Measurements from ENCODE around the gene PRSS56.
A peak's percentile ranks its signal among the peaks of the same experiment; 100 is the strongest.

PRSS56 gene

GRCh38 chr2:232486558-232487384 is 33.4 kb upstream of the PRSS56 start:
- peak; percentile 32 for DNase-seq

GRCh38 chr2:232487385-232488096 is 32.6 kb upstream of the PRSS56 start, which contains the start of gene ECEL1:
ECEL1 (minus strand) TSS chr2:232487834; CDS start chr2:232486653, 1,181 bp downstream.
- DNase-seq: no peak

GRCh38 chr2:232488097-232488711 is 32.0 kb upstream of the PRSS56 start:
- no peak for DNase-seq

- DNase-seq: peak; percentile 25
These were observed 31.4 kb upstream of the PRSS56 start for GRCh38 chr2:232488721-232489300.

- DNase-seq: peak; percentile 27
These were observed 30.5 kb upstream of the PRSS56 start for GRCh38 chr2:232489516-232490220.

GRCh38 chr2:232490221-232491138 is 29.7 kb upstream of the PRSS56 start:
- DNase-seq: peak; percentile 29

GRCh38 chr2:232491139-232491780 is 28.9 kb upstream of the PRSS56 start:
- no peak for DNase-seq

- DNase-seq: no peak
These were observed 27.8 kb upstream of the PRSS56 start for GRCh38 chr2:232492236-232492848.

GRCh38 chr2:232492963-232493700 is 27.1 kb upstream of the PRSS56 start:
- no peak for DNase-seq

- no peak for DNase-seq
These were observed 26.3 kb upstream of the PRSS56 start for GRCh38 chr2:232493701-232494474.

GRCh38 chr2:232494542-232494941 is 25.6 kb upstream of the PRSS56 start:
- DNase-seq: no peak

GRCh38 chr2:232495292-232495691 is 24.9 kb upstream of the PRSS56 start:
- no peak for DNase-seq

- DNase-seq: no peak
These were observed 23.5 kb upstream of the PRSS56 start for GRCh38 chr2:232496501-232497270.

- DNase-seq: no peak
These were observed 22.8 kb upstream of the PRSS56 start for GRCh38 chr2:232497348-232497747.

GRCh38 chr2:232498452-232498851 is 21.7 kb upstream of the PRSS56 start:
- DNase-seq: no peak

GRCh38 chr2:232501331-232501771 is 18.8 kb upstream of the PRSS56 start:
- DNase-seq: no peak

GRCh38 chr2:232501794-232502390 is 18.3 kb upstream of the PRSS56 start:
- no peak for DNase-seq

- no peak for DNase-seq
These were observed 17.7 kb upstream of the PRSS56 start for GRCh38 chr2:232502511-232502910.

Data from activated CD4-positive, CD25-positive, alpha-beta regulatory T cell treated with anti-CD3 and anti-CD28 coated beads, Interleukin-2, amount 50 U/mL, for 72 hours (primary cell).